KMS-11 (cell line): ENCODE measurements around the gene SHKBP1.
A peak's percentile ranks its signal among the peaks of the same experiment; 100 is the strongest.

Experiments
- H2AFZ ChIP-seq: fragments of 200-600 bp; sonication (generic); 2 replicates; pipeline ENCODE4 v1.6.1; 2016; ENCODE audit warnings: antibody characterized with exemption, mixed run types, low read depth
- H3K27ac ChIP-seq: fragments of 200-600 bp; sonication (generic); 2 replicates; pipeline ENCODE4 v1.6.1; 2016; ENCODE audit warnings: mild to moderate bottlenecking, mixed run types
- H3K27me3 ChIP-seq: fragments of 200-600 bp; sonication (generic); 2 replicates; pipeline ENCODE4 v1.6.1; 2017; ENCODE audit warnings: mild to moderate bottlenecking, low read depth, mixed run types, moderate library complexity; ENCODE audit not compliant: insufficient read depth
- H3K36me3 ChIP-seq: fragments of 200-600 bp; sonication (generic); 2 replicates; pipeline ENCODE4 v1.6.1; 2017; ENCODE audit warnings: mild to moderate bottlenecking, mixed run types; ENCODE audit not compliant: insufficient read depth
- H3K4me1 ChIP-seq: fragments of 200-600 bp; sonication (generic); 2 replicates; pipeline ENCODE4 v1.6.1; 2016; ENCODE audit warnings: mild to moderate bottlenecking, low read depth, mixed run types; ENCODE audit not compliant: poor library complexity, severe bottlenecking
- H3K4me2 ChIP-seq: fragments of 200-600 bp; sonication (generic); 2 replicates; pipeline ENCODE4 v1.7.0; 2016; ENCODE audit warnings: mild to moderate bottlenecking, mixed run types
- H3K4me3 ChIP-seq: fragments of 200-600 bp; sonication (generic); IDR thresholded peaks from 2 replicates; pipeline ENCODE4 v1.6.1; 2017; ENCODE audit warnings: low read depth, low read length, mixed read lengths; ENCODE audit not compliant: insufficient read depth
- H3K79me2 ChIP-seq: fragments of 200-600 bp; sonication (generic); 2 replicates; pipeline ENCODE4 v1.6.1; 2016; ENCODE audit warnings: low read depth, mixed run types; ENCODE audit not compliant: insufficient read depth
- H3K9ac ChIP-seq: fragments of 200-600 bp; sonication (generic); 2 replicates; pipeline ENCODE4 v1.6.1; 2016; ENCODE audit warnings: mild to moderate bottlenecking, mixed run types
- H4K20me1 ChIP-seq: fragments of 200-600 bp; sonication (generic); 2 replicates; pipeline ENCODE4 v1.6.1; 2016; ENCODE audit warnings: mild to moderate bottlenecking, mixed run types; ENCODE audit not compliant: insufficient read depth
- TF ChIP-seq, protein P1 (sequence below): fragments of 200-600 bp; sonication (generic); conservative IDR thresholded peaks from 2 replicates; pipeline ENCODE4 v1.6.1; 2017; ENCODE audit warnings: low read depth, mild to moderate bottlenecking, antibody characterized with exemption, low read length, moderate library complexity, mixed read lengths

The SHKBP1 gene

DNA sequence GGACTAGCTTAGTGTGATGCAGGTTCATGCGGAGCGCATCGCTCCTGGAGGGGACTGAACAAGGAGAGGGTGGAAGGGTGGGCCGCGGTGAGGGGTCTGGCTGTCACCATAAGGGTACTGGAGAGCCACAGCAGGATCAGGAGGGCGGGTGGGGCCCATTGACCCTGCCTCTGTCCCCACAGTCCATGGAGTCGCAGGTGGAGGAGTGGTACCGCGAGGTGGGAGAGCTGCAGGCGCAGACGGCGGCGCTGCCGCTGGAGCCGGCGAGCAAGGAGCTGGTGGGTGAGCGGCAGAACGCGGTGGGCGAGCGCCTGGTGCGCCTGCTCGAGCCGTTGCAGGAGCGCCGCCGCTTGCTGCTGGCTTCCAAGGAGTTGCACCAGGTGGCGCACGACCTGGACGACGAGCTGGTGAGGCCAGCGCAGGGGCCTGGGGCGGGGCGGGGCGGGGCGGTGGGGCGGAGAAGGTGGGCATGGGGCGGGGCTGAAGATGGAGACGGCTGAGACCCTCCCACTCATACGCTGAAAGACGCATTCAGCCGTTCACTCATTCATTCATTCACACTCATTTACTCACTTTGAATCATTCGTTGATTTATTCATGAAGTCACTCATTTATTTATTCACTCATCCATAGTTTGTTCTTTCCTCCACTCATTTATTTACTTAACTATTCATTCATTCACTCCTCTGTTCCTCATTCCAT is 27.5 kb upstream of the SHKBP1 start:
- no peak overlapping the region for H3K9ac ChIP-seq
- no peaks in the 10 kb centered on the region for H3K4me1 ChIP-seq
- H4K20me1 ChIP-seq: no peaks in the 10 kb centered on the region
- H3K4me3 ChIP-seq: no peak overlapping the region
- no peaks in the 10 kb centered on the region for H3K36me3 ChIP-seq
- H3K4me2 ChIP-seq: peak overlapping the region; percentile 47
- TF ChIP-seq, protein P1, sequence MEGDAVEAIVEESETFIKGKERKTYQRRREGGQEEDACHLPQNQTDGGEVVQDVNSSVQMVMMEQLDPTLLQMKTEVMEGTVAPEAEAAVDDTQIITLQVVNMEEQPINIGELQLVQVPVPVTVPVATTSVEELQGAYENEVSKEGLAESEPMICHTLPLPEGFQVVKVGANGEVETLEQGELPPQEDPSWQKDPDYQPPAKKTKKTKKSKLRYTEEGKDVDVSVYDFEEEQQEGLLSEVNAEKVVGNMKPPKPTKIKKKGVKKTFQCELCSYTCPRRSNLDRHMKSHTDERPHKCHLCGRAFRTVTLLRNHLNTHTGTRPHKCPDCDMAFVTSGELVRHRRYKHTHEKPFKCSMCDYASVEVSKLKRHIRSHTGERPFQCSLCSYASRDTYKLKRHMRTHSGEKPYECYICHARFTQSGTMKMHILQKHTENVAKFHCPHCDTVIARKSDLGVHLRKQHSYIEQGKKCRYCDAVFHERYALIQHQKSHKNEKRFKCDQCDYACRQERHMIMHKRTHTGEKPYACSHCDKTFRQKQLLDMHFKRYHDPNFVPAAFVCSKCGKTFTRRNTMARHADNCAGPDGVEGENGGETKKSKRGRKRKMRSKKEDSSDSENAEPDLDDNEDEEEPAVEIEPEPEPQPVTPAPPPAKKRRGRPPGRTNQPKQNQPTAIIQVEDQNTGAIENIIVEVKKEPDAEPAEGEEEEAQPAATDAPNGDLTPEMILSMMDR: peak; percentile 36; the same call in 1 of the 2 replicates
- no peak overlapping the region for H3K27ac ChIP-seq
- H2AFZ ChIP-seq: peak overlapping the region; percentile 36; the same call in 1 of the 2 replicates
- H3K79me2 ChIP-seq: no peaks in the 10 kb centered on the region
- no peaks in the 10 kb centered on the region for H3K27me3 ChIP-seq

DNA sequence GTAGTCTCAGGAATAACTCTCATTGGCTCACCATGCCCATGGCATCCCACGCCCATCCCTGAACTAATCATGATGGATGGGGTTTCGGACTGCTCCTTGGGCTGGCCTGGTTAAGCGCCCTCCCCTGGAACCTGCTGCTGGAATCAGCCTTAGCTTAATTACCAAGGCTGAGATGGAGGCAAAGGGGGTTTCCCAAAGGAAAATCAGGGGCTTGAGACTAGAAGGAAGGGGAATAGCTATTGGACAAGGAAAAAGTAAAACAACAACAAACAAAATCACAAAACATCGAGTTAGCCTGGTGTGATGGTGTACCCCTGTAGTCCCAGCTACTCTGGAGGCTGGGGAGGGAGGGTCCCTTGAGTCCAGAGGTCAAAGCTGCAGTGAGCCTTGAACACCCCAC is 25.7 kb upstream of the SHKBP1 start:
- H2AFZ ChIP-seq: no peak overlapping the region
- TF ChIP-seq, protein P1: no peak
- H3K9ac ChIP-seq: no peak overlapping the region
- H3K4me1 ChIP-seq: no peaks in the 10 kb centered on the region
- H4K20me1 ChIP-seq: no peaks in the 10 kb centered on the region
- H3K36me3 ChIP-seq: no peaks in the 10 kb centered on the region
- no peak overlapping the region for H3K4me3 ChIP-seq
- no peaks in the 10 kb centered on the region for H3K79me2 ChIP-seq
- H3K27ac ChIP-seq: no peak overlapping the region
- no peaks in the 10 kb centered on the region for H3K27me3 ChIP-seq
- H3K4me2 ChIP-seq: no peak overlapping the region

DNA sequence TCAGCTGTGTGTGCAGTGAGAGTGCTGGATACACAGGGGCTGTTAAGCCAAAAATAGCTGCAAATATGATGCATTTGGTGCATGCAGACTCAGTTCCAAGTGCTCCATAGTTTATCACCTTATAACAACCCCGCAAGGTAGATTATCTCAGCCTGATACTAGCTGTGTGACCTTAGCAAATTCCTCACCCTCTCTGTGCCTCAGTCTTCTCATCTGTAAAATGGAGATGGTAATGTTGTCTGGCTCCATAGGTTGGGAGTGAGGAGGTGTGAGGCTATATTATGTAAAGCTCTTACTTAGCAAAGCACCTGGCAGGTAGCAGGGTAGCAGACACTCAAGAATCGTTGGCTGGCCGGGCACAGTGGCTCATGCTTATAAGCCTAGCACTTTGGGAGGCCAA is 23.8 kb upstream of the SHKBP1 start:
- Histone ChIP-seq H3K4me1 (no peaks in the 10 kb centered on the region), H3K4me3 (no peak overlapping the region), H4K20me1 (no peaks in the 10 kb centered on the region), H3K9ac (no peak overlapping the region), H3K36me3 (no peaks in the 10 kb centered on the region), H3K79me2 (no peaks in the 10 kb centered on the region), H3K4me2 (no peak overlapping the region), H3K27ac (no peak overlapping the region), H2AFZ (no peak overlapping the region), H3K27me3 (no peaks in the 10 kb centered on the region)
- TF ChIP-seq, protein P1: no peak

DNA sequence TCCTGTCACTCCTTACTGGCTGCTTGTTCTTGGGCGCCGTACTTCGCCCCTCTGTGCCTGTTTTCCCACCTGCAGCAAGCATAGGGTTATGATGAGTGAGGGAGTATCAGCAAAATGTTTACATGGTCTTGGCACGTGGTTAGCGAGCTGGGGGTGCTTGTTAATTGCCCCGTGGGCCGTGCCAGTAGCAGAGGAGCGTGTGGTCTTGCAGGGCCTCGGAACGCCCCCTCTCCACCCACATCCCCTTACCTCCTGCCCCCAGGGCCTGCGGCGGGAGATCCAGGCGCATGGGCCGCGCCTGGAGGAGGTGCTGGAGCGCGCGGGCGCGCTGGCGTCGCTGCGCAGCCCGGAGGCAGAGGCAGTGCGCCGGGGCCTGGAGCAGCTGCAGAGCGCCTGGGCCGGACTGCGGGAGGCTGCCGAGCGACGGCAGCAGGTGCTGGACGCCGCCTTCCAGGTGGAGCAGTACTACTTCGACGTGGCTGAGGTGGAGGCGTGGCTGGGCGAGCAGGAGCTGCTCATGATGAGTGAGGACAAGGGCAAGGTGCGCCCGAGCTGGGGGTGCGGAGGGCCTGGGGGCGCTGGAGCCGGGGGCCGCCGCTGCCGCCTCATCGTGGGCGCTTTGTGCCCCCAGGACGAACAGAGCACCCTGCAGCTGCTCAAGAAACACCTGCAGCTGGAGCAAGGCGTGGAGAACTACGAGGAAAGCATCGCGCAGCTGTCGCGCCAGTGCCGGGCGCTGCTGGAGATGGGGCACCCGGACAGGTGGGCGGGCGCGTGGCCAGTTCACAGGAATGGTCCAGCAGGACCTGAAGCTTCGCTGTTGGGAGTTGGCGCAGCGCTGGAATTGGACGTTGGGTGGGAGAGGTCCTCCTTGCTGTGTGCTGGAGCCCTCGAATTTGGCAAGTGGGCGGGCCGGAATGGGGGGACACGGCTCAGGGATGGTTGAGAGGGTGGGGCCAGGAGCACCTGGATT is 22.5 kb upstream of the SHKBP1 start:
- H3K79me2 ChIP-seq: no peaks in the 10 kb centered on the region
- TF ChIP-seq, protein P1: no peak
- H3K4me1 ChIP-seq: no peaks in the 10 kb centered on the region
- H2AFZ ChIP-seq: no peak overlapping the region
- no peak overlapping the region for H3K27ac ChIP-seq
- no peak overlapping the region for H3K4me3 ChIP-seq
- no peaks in the 10 kb centered on the region for H3K36me3 ChIP-seq
- H4K20me1 ChIP-seq: no peaks in the 10 kb centered on the region
- no peak overlapping the region for H3K9ac ChIP-seq
- H3K27me3 ChIP-seq: no peaks in the 10 kb centered on the region
- no peak overlapping the region for H3K4me2 ChIP-seq
